SK-N-SH (cell line): Measurements from ENCODE around the gene SIX4. TPM values are rescaled to one million over a fixed set of nuclear protein-coding genes. Genes with fewer than 3 reads are reported as not detected.

Experiments
- CTCF ChIA-PET: fragments of 300-600, 350-600 bp; formaldehyde crosslinking; extraction: SDS; loops from one replicate; lab custom pipeline; 2021; lab: Yijun Ruan, JAX
- POLR2A ChIA-PET: fragments of 350-600 bp; sonication (Branson Sonifier 250); formaldehyde crosslinking; extraction: SDS; loops from one replicate; lab custom pipeline; 2020; ENCODE audit warnings: antibody characterized with exemption, inconsistent platforms; lab: Yijun Ruan, JAX
- DNase-seq: peaks from one replicate; pipeline ENCODE4 v3.0.0; 2012
- H2AFZ ChIP-seq: fragments of 200-600 bp; sonication (generic); 2 replicates; pipeline ENCODE4 v1.8.1; 2016; ENCODE audit warnings: antibody characterized with exemption, mild to moderate bottlenecking, low read depth
- H3F3A ChIP-seq: fragments of 200-600 bp; sonication (generic); replicated peaks from 2 replicates; pipeline ENCODE3; 2016; ENCODE audit warnings: antibody characterized with exemption, mild to moderate bottlenecking; ENCODE audit not compliant: insufficient read depth
- H3K27ac ChIP-seq, 2 experiments: fragments of 200-500 bp in 1 of 2; fragments of 200-600 bp in 1 of 2; sonication (Bioruptor generic) in 1 of 2; sonication (generic), shearing (Covaris generic) in 1 of 2; 2 replicates each; pipeline versions ENCODE4 v1.5.1 to v1.6.1; 2014 to 2016; ENCODE audit warnings: low read depth in 2 of 2, inconsistent platforms in 1 of 2, low read length in 1 of 2, mild to moderate bottlenecking in 1 of 2, mixed read lengths in 1 of 2
- H3K27me3 ChIP-seq: fragments of 200-600 bp; sonication (generic), shearing (Covaris generic); 2 replicates; pipeline ENCODE4 v1.6.1; 2016; ENCODE audit warnings: mixed run types; ENCODE audit not compliant: insufficient read depth
- H3K36me3 ChIP-seq, 2 experiments: fragments of 200-500 bp in 1 of 2; fragments of 200-600 bp in 1 of 2; sonication (Bioruptor generic) in 1 of 2; sonication (generic) in 1 of 2; replicated peaks in 1 of 2; 2 replicates each; pipeline versions ENCODE3 to v1.5.1; 2014 to 2016; ENCODE audit warnings: low read length in 1 of 2, mild to moderate bottlenecking in 1 of 2; ENCODE audit not compliant: insufficient read depth in 2 of 2, control insufficient read depth in 1 of 2
- H3K4me1 ChIP-seq, 2 experiments: fragments of 200-500 bp in 1 of 2; fragments of 200-600 bp in 1 of 2; sonication (Bioruptor generic) in 1 of 2; sonication (generic), shearing (Covaris generic) in 1 of 2; 2 replicates each; pipeline versions ENCODE4 v1.5.1 to v1.6.1; 2014 to 2016; ENCODE audit warnings: low read depth in 1 of 2, low read length in 1 of 2, mixed run types in 1 of 2; ENCODE audit not compliant: insufficient read depth in 2 of 2, control insufficient read depth in 1 of 2
- H3K4me2 ChIP-seq: fragments of 200-600 bp; sonication (generic), shearing (Covaris generic); 2 replicates; pipeline ENCODE4 v1.6.1; 2017; ENCODE audit warnings: mixed run types
- H3K4me3 ChIP-seq, 2 experiments: fragments of 200-500 bp in 1 of 2; fragments of 200-600 bp in 1 of 2; sonication (Bioruptor generic) in 1 of 2; sonication (generic), shearing (Covaris generic) in 1 of 2; 2 replicates each; pipeline versions ENCODE4 v1.5.1 to v1.8.1; 2014 to 2016; ENCODE audit warnings: low read depth in 2 of 2, inconsistent platforms in 1 of 2, low read length in 1 of 2, mild to moderate bottlenecking in 1 of 2, mixed read lengths in 1 of 2, moderate library complexity in 1 of 2
- H3K79me2 ChIP-seq: fragments of 200-600 bp; sonication (generic); 2 replicates; pipeline ENCODE4 v1.8.1; 2017; ENCODE audit warnings: mild to moderate bottlenecking; ENCODE audit not compliant: insufficient read depth
- H3K9ac ChIP-seq: fragments of 200-600 bp; sonication (generic); 2 replicates; pipeline ENCODE4 v1.6.1; 2017; ENCODE audit warnings: mixed run types
- H3K9me2 ChIP-seq: fragments of 200-600 bp; sonication (generic); 2 replicates; pipeline ENCODE4 v1.6.1; 2017; ENCODE audit warnings: mixed run types
- H3K9me3 ChIP-seq: fragments of 200-600 bp; sonication (generic); 2 replicates; pipeline ENCODE4 v1.6.1; 2017; ENCODE audit warnings: mixed run types, mild to moderate bottlenecking, moderate library complexity
- H4K20me1 ChIP-seq: fragments of 200-600 bp; sonication (generic); 2 replicates; pipeline ENCODE4 v1.6.1; 2017; ENCODE audit warnings: mild to moderate bottlenecking, mixed run types; ENCODE audit not compliant: insufficient read depth
- FOSL2 ChIP-seq: IDR thresholded peaks from 2 replicates; pipeline ENCODE4 v1.4.0; 2012; ENCODE audit warnings: low read depth, mild to moderate bottlenecking, moderate library complexity, borderline replicate concordance
- WGBS: methylation state at CpG from one replicate; pipeline ENCODE4 v1.1.6; 2017; ENCODE audit warnings: low lambda C conversion rate; 5-methylcytosine and 5-hydroxymethylcytosine counted together
- polyA plus RNA-seq, 3 experiments: library from polyadenylated mRNA; depleted of rRNA; stranded (reverse); fragments of >200 nt; gene quantifications; 2 replicates each; pipeline ENCODE4 v1.2.3, GENCODE V29; 2012
- TF ChIP-seq, protein P1 (sequence below): IDR thresholded peaks from 2 replicates; pipeline ENCODE4; 2012

SIX4 gene
- polyA plus RNA-seq, 1 of the 3 experiments (the other 2 are of a cell fraction) = 3.3 TPM

GRCh38 chr14:60661721-60662120, 62.4 kb downstream of the SIX4 start:
- DNase-seq = no peak
- Histone ChIP-seq H4K20me1 (no peaks in the 10 kb centered on the region), H3K9me2 (no peaks in the 10 kb centered on the region), H3F3A (no peaks in the 10 kb centered on the region), H3K4me3 (no peak overlapping the region), H3K4me2 (no peak overlapping the region), H3K27ac (no peak overlapping the region), H3K9me3 (no peaks in the 10 kb centered on the region), H3K36me3 (no peaks in the 10 kb centered on the region), H3K9ac (no peak overlapping the region), H3K79me2 (no peaks in the 10 kb centered on the region), H3K4me1 (peaks cover 6 to 11% of the 10 kb centered on the region in 2 experiments; a peak in 3 of 4 replicates), H2AFZ (no peak overlapping the region), H3K27me3 (no peaks in the 10 kb centered on the region)
- no peak for TF ChIP-seq FOSL2
- TF ChIP-seq, protein P1, sequence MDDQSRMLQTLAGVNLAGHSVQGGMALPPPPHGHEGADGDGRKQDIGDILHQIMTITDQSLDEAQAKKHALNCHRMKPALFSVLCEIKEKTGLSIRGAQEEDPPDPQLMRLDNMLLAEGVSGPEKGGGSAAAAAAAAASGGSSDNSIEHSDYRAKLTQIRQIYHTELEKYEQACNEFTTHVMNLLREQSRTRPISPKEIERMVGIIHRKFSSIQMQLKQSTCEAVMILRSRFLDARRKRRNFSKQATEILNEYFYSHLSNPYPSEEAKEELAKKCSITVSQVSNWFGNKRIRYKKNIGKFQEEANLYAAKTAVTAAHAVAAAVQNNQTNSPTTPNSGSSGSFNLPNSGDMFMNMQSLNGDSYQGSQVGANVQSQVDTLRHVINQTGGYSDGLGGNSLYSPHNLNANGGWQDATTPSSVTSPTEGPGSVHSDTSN = no peak
- POLR2A ChIA-PET = no interaction called here
- 86% methylated on average over 1 of the region's 1 CpG for WGBS
- CTCF ChIA-PET = interaction anchor here (1.9 kb wide), 1 partner anchor 591 kb away, joined by 6 read pairs; no protein-coding TSS in a partner anchor

Other genes starting within 250 kb of the SIX4 start
- 0.13 and 0.18 TPM in 2 replicates for gene C14orf39, start 238.3 kb downstream of the SIX4 start, polyA plus RNA-seq (2012; rRNA removed)
- gene SIX6, start 215.2 kb downstream of the SIX4 start, polyA plus RNA-seq (2012; rRNA removed) = not detected in 2 replicates
- gene SIX1, start 74.9 kb downstream of the SIX4 start, polyA plus RNA-seq (2012; rRNA removed) = 31.2 and 52.1 TPM in 2 replicates
- gene MNAT1, start 10.4 kb upstream of the SIX4 start, polyA plus RNA-seq (2012; rRNA removed) = 38.9 and 46.7 TPM in 2 replicates